Hepatocyte (in vitro differentiated cells): ENCODE data around the gene HOATZ. TPM values are rescaled to one million over a fixed set of nuclear protein-coding genes. Genes with fewer than 3 reads are reported as not detected.

Source experiments
- DNase-seq: peaks from one replicate; pipeline ENCODE4 v3.0.0-alpha.2; 2016; ENCODE audit warnings: low spot score
- H2AFZ ChIP-seq: fragments of 200-600 bp; sonication (generic); 2 replicates; pipeline ENCODE4 v1.6.0; 2016; ENCODE audit warnings: antibody characterized with exemption, mild to moderate bottlenecking
- H3K27ac ChIP-seq: fragments of 200-600 bp; sonication (generic); 2 replicates; pipeline ENCODE4 v1.5.1; 2016; ENCODE audit warnings: mild to moderate bottlenecking
- H3K27me3 ChIP-seq: fragments of 200-600 bp; sonication (generic); 2 replicates; pipeline ENCODE4 v1.6.1; 2016
- H3K36me3 ChIP-seq: fragments of 200-600 bp; sonication (generic); replicated peaks from 2 replicates; pipeline ENCODE4 v1.5.1; 2016; ENCODE audit warnings: low read depth; ENCODE audit not compliant: insufficient read depth
- H3K4me1 ChIP-seq: fragments of 200-600 bp; sonication (generic); 2 replicates; pipeline ENCODE4 v1.5.1; 2016; ENCODE audit warnings: mild to moderate bottlenecking, moderate library complexity; ENCODE audit not compliant: insufficient read depth
- H3K4me2 ChIP-seq: fragments of 200-600 bp; sonication (generic); 2 replicates; pipeline ENCODE4 v1.6.0; 2016
- H3K4me3 ChIP-seq: fragments of 200-600 bp; sonication (generic); 2 replicates; pipeline ENCODE4 v1.5.1; 2016; ENCODE audit warnings: mild to moderate bottlenecking
- H3K79me2 ChIP-seq: fragments of 200-600 bp; sonication (generic); 2 replicates; pipeline ENCODE4 v1.6.0; 2017; ENCODE audit warnings: mild to moderate bottlenecking
- H3K9me2 ChIP-seq: fragments of 200-600 bp; sonication (generic); replicated peaks from 2 replicates; pipeline ENCODE4 v1.6.0; 2017; ENCODE audit warnings: mild to moderate bottlenecking; ENCODE audit not compliant: insufficient read depth
- H3K9me3 ChIP-seq: fragments of 200-600 bp; sonication (generic); 2 replicates; pipeline ENCODE4 v1.5.1; 2016; ENCODE audit warnings: low read depth, mild to moderate bottlenecking
- H4K20me1 ChIP-seq: fragments of 200-600 bp; sonication (generic); 2 replicates; pipeline ENCODE4 v1.6.0; 2016; ENCODE audit warnings: mild to moderate bottlenecking; ENCODE audit not compliant: insufficient read depth, poor library complexity, severe bottlenecking
- CTCF ChIP-seq: fragments of 200-600 bp; sonication (generic); IDR thresholded peaks from 2 replicates; pipeline ENCODE4 v1.5.1; 2016; ENCODE audit warnings: antibody characterized with exemption, mild to moderate bottlenecking; ENCODE audit not compliant: poor library complexity
- EZH2 ChIP-seq: fragments of 200-600 bp; sonication (generic); IDR thresholded peaks from 2 replicates; pipeline ENCODE4 v1.6.1; 2016; ENCODE audit warnings: antibody characterized with exemption, mild to moderate bottlenecking, borderline replicate concordance
- EZH2phosphoT487 ChIP-seq: fragments of 200-600 bp; sonication (generic); IDR thresholded peaks from one replicate; pipeline ENCODE4 v1.6.1; 2018; ENCODE audit warnings: antibody characterized with exemption, mild to moderate bottlenecking, low read depth, moderate library complexity; ENCODE audit not compliant: unreplicated experiment, severe bottlenecking
- WGBS: methylation state at CpG from one replicate; pipeline ENCODE4 v1.1.6; 2016; ENCODE audit warnings: low lambda C conversion rate; ENCODE audit errors: missing lambda C conversion rate; 5-methylcytosine and 5-hydroxymethylcytosine counted together
- polyA plus RNA-seq: library from polyadenylated mRNA; unstranded; fragments of >200 nt; fragmentation: Nextera tagmentation; extraction: Ambion mirVana; gene quantifications from 2 replicates; pipeline ENCODE4 v1.2.1, GENCODE V29; 2016
- total RNA-seq: library from RNA; depleted of rRNA; stranded (reverse); fragments of >200 nt; gene quantifications from 2 replicates; pipeline ENCODE4 v1.2.3, GENCODE V29; 2014

The HOATZ gene
- total and polyA plus RNA-seq, 2 experiments from 2014 or later: not detected

GRCh38 chr11:111490496-111490895 lies 24.1 kb upstream of the HOATZ start:
- Histone ChIP-seq H3K27ac (no peak overlapping the region), H2AFZ (no peak overlapping the region), H3K9me2 (no peaks in the 10 kb centered on the region), H3K9me3 (no peaks in the 10 kb centered on the region), H4K20me1 (no peaks in the 10 kb centered on the region), H3K79me2 (no peaks in the 10 kb centered on the region), H3K36me3 (no peaks in the 10 kb centered on the region), H3K4me1 (no peaks in the 10 kb centered on the region), H3K4me2 (no peak overlapping the region), H3K27me3 (peaks cover 8% of the 10 kb centered on the region), H3K4me3 (no peak overlapping the region)
- 90% methylated on average over 1 of the region's 1 CpG for WGBS
- no peak for TF ChIP-seq CTCF
- TF ChIP-seq EZH2phosphoT487: no peak
- TF ChIP-seq EZH2: no peak
- DNase-seq: no peak

DNA sequence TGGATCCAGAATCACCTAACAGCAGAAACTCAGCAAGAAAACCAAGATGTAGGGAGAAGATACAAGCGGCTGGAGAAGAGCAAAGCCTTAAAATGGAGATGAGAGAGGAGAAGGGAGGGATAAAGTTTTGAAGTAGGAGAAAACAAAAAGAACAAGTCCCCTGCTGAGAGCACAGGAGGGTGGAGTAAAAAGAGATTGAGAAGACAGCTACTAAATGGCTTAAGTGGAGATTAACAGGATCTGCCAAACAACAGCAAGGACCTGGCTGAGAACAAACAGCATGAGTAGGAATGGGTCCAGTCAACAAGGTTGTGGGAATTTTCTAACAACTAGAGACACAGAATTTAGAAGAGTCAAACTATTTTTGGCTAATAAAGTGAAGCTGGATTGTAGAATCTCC lies 20.5 kb upstream of the HOATZ start:
- Histone ChIP-seq H2AFZ (no peak overlapping the region), H3K9me2 (no peaks in the 10 kb centered on the region), H4K20me1 (no peaks in the 10 kb centered on the region), H3K79me2 (no peaks in the 10 kb centered on the region), H3K27ac (no peak overlapping the region), H3K27me3 (peaks cover 18% of the 10 kb centered on the region), H3K4me1 (no peaks in the 10 kb centered on the region), H3K4me3 (no peak overlapping the region), H3K36me3 (no peaks in the 10 kb centered on the region), H3K9me3 (no peaks in the 10 kb centered on the region), H3K4me2 (no peak overlapping the region)
- 50% methylated on average over 1 of the region's 1 CpG for WGBS
- TF ChIP-seq EZH2phosphoT487: no peak
- no peak for TF ChIP-seq EZH2
- no peak for TF ChIP-seq CTCF
- DNase-seq: no peak

- no peaks in the 10 kb centered on the region for H3K9me2 ChIP-seq
- H3K79me2 ChIP-seq: no peaks in the 10 kb centered on the region
- no peak overlapping the region for H2AFZ ChIP-seq
- H3K27ac ChIP-seq: no peak overlapping the region
- no peaks in the 10 kb centered on the region for H3K4me1 ChIP-seq
- no peaks in the 10 kb centered on the region for H4K20me1 ChIP-seq
- WGBS: 87% methylated on average over 5 of the region's 5 CpGs
- no peaks in the 10 kb centered on the region for H3K9me3 ChIP-seq
- DNase-seq: no peak
- H3K4me3 ChIP-seq: no peak overlapping the region
- no peaks in the 10 kb centered on the region for H3K36me3 ChIP-seq
- no peak overlapping the region for H3K4me2 ChIP-seq
- H3K27me3 ChIP-seq: peaks cover 22% of the 10 kb centered on the region
- TF ChIP-seq EZH2: no peak
- no peak for TF ChIP-seq EZH2phosphoT487
- TF ChIP-seq CTCF: no peak
These were observed 15.1 kb upstream of the HOATZ start for GRCh38 chr11:111499483-111499882.

GRCh38 chr11:111500481-111500880 lies 14.1 kb upstream of the HOATZ start:
- TF ChIP-seq CTCF (no peak), EZH2phosphoT487 (no peak), EZH2 (no peak)
- Histone ChIP-seq H3K36me3 (no peaks in the 10 kb centered on the region), H2AFZ (no peak overlapping the region), H3K27me3 (peaks cover 14% of the 10 kb centered on the region), H4K20me1 (no peaks in the 10 kb centered on the region), H3K4me2 (no peak overlapping the region), H3K27ac (no peak overlapping the region), H3K79me2 (no peaks in the 10 kb centered on the region), H3K9me2 (no peaks in the 10 kb centered on the region), H3K4me1 (no peaks in the 10 kb centered on the region), H3K4me3 (no peak overlapping the region), H3K9me3 (no peaks in the 10 kb centered on the region)
- 78% methylated on average over 1 of the region's 1 CpG for WGBS
- DNase-seq: no peak
